ENCODE measurements around the gene MBD5.
A peak's percentile ranks its signal among the peaks of the same experiment; 100 is the strongest.

The MBD5 gene

DNA sequence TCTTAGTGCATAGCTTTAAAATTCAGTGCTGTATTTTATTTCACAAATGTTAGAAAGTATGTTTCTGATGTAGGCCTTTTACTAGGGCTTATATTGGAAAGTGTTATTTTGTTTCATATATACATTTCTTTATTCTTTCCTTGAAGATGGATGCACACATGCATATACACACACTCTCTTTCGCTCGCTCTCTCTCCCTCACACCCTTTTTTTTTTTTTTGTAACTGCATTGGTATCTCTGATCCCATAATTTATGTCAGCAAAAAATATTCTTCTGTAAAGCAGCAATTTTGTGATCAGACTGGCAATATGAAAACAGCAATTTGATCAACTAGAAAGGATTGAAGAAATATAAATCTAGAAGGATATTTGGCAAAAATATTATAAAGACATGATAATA lies 2.0 kb downstream of the MBD5 start:
- Histone ChIP-seq H3K79me2 (ENCODE audit: control insufficient read depth, insufficient read depth, low read length, poor library complexity) (peaks cover 8% of the 10 kb centered on the region), H2BK12ac (ENCODE audit: low read length) (no peak overlapping the region), H3K4me2 (ENCODE audit: low read length) (no peak overlapping the region), H3K27ac (ENCODE audit: low read depth, low read length) (no peak overlapping the region), H3K4me1 (ENCODE audit: control insufficient read depth in 1 of 2, insufficient read depth in 2 of 2, low read length in 2 of 2) (no peaks in the 10 kb centered on the region), H3K27me3 (ENCODE audit: insufficient read depth, low read length) (no peaks in the 10 kb centered on the region), H4K12ac (ENCODE audit: low read depth, low read length) (no peak overlapping the region), H4K91ac (ENCODE audit: low read depth, low read length) (no peak overlapping the region), H3K36me3 (ENCODE audit: control insufficient read depth in 1 of 2, insufficient read depth in 2 of 2, low read length in 2 of 2) (no peaks in the 10 kb centered on the region), H2BK5ac (ENCODE audit: low read depth, low read length, poor library complexity) (no peak overlapping the region), H4K8ac (ENCODE audit: low read depth, low read length) (no peak overlapping the region), H2BK120ac (ENCODE audit: insufficient read depth, low read length, poor library complexity) (no peak overlapping the region), H3K23ac (ENCODE audit: low read length) (no peak overlapping the region), H3K9ac (ENCODE audit: low read length) (no peak overlapping the region), H3K4me3 (ENCODE audit: low read depth, low read length) (no peak overlapping the region), H3K9me3 (ENCODE audit: insufficient read depth, low read depth, low read length) (no peaks in the 10 kb centered on the region), H3K18ac (ENCODE audit: low read length) (no peak overlapping the region), H3K79me1 (ENCODE audit: low read length) (peaks cover 8% of the 10 kb centered on the region), H3K14ac (ENCODE audit: low read length) (no peak overlapping the region), H2AK5ac (ENCODE audit: low read length) (no peak overlapping the region), H2AFZ (ENCODE audit: insufficient read depth, low read length, poor library complexity) (no peak overlapping the region), H3K4ac (ENCODE audit: low read depth, low read length) (no peak overlapping the region)
- DNase-seq: no peak
- WGBS (ENCODE audit: extremely low coverage, insufficient coverage, insufficient read length): no CpG with 5 or more reads among the region's 2 CpGs

DNA sequence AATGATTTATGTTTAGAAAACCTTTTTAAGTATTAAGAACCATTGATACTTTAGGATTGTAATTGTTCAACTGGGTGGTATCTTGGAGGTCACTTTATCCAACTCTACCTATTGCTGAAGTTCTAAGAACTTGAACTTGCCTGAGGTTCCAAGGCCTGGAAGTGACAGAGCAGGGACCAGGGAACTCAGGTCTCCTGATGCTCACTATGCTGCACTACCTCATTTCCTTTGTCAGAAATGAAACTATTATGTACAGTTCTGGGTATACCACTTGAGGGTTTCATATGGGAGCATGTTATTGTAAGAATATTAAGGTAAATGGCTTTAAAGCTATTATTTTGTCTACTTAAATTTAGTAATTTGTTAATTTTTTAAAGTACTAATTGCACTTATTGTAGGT lies 3.0 kb downstream of the MBD5 start:
- H3K23ac ChIP-seq (ENCODE audit: low read length): no peak overlapping the region
- H3K4me3 ChIP-seq (ENCODE audit: low read depth, low read length): no peak overlapping the region
- H4K8ac ChIP-seq (ENCODE audit: low read depth, low read length): no peak overlapping the region
- no peak overlapping the region for H4K12ac ChIP-seq (ENCODE audit: low read depth, low read length)
- H2BK12ac ChIP-seq (ENCODE audit: low read length): no peak overlapping the region
- no peaks in the 10 kb centered on the region for H3K9me3 ChIP-seq (ENCODE audit: insufficient read depth, low read depth, low read length)
- no peak overlapping the region for H2AK5ac ChIP-seq (ENCODE audit: low read length)
- no peak for DNase-seq
- H4K91ac ChIP-seq (ENCODE audit: low read depth, low read length): no peak overlapping the region
- H2BK120ac ChIP-seq (ENCODE audit: insufficient read depth, low read length, poor library complexity): no peak overlapping the region
- no peak overlapping the region for H3K18ac ChIP-seq (ENCODE audit: low read length)
- no peak overlapping the region for H3K27ac ChIP-seq (ENCODE audit: low read depth, low read length)
- peaks cover 8% of the 10 kb centered on the region for H3K79me1 ChIP-seq (ENCODE audit: low read length)
- peaks cover 8% of the 10 kb centered on the region for H3K79me2 ChIP-seq (ENCODE audit: control insufficient read depth, insufficient read depth, low read length, poor library complexity)
- no peak overlapping the region for H2BK5ac ChIP-seq (ENCODE audit: low read depth, low read length, poor library complexity)
- no peak overlapping the region for H3K9ac ChIP-seq (ENCODE audit: low read length)
- H3K36me3 ChIP-seq (ENCODE audit: control insufficient read depth in 1 of 2, insufficient read depth in 2 of 2, low read length in 2 of 2): no peaks in the 10 kb centered on the region
- no peaks in the 10 kb centered on the region for H3K4me1 ChIP-seq (ENCODE audit: control insufficient read depth in 1 of 2, insufficient read depth in 2 of 2, low read length in 2 of 2)
- no peak overlapping the region for H2AFZ ChIP-seq (ENCODE audit: insufficient read depth, low read length, poor library complexity)
- H3K27me3 ChIP-seq (ENCODE audit: insufficient read depth, low read length): no peaks in the 10 kb centered on the region
- no peak overlapping the region for H3K14ac ChIP-seq (ENCODE audit: low read length)
- no peak overlapping the region for H3K4me2 ChIP-seq (ENCODE audit: low read length)
- peak overlapping the region; percentile 73 for H3K4ac ChIP-seq (ENCODE audit: low read depth, low read length)

DNA sequence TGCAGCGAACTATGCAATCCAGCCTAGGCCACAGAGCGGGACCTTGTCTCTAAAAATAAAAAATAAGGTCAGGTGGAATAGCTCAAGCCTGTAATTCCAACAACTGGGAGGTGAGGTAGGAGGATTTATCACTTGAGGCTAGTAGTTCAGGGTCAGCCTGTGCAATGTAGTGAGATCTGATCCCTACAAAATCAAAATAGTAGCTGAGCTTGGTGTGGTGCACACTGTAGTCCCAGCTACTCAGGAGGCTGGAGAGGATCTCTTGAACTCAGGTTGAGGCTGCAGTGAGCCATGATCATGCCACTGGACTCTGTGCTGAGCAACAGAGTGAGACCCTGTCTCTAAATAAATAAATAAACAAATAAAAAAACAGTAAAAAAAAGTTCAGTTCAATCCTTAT lies 5.7 kb downstream of the MBD5 start:
- H3K14ac ChIP-seq (ENCODE audit: low read length): no peak overlapping the region
- DNase-seq: no peak
- H4K91ac ChIP-seq (ENCODE audit: low read depth, low read length): no peak overlapping the region
- H3K4me2 ChIP-seq (ENCODE audit: low read length): no peak overlapping the region
- no peaks in the 10 kb centered on the region for H3K79me2 ChIP-seq (ENCODE audit: control insufficient read depth, insufficient read depth, low read length, poor library complexity)
- H3K4me1 ChIP-seq (ENCODE audit: control insufficient read depth in 1 of 2, insufficient read depth in 2 of 2, low read length in 2 of 2): no peaks in the 10 kb centered on the region
- H3K9me3 ChIP-seq (ENCODE audit: insufficient read depth, low read depth, low read length): no peaks in the 10 kb centered on the region
- no peak overlapping the region for H3K18ac ChIP-seq (ENCODE audit: low read length)
- no peak overlapping the region for H2AK5ac ChIP-seq (ENCODE audit: low read length)
- H4K8ac ChIP-seq (ENCODE audit: low read depth, low read length): no peak overlapping the region
- H3K27ac ChIP-seq (ENCODE audit: low read depth, low read length): no peak overlapping the region
- H3K9ac ChIP-seq (ENCODE audit: low read length): no peak overlapping the region
- H3K23ac ChIP-seq (ENCODE audit: low read length): no peak overlapping the region
- no peaks in the 10 kb centered on the region for H3K79me1 ChIP-seq (ENCODE audit: low read length)
- no peak overlapping the region for H2AFZ ChIP-seq (ENCODE audit: insufficient read depth, low read length, poor library complexity)
- H3K4me3 ChIP-seq (ENCODE audit: low read depth, low read length): no peak overlapping the region
- WGBS (ENCODE audit: extremely low coverage, insufficient coverage, insufficient read length): no CpG with 5 or more reads among the region's 2 CpGs
- H3K36me3 ChIP-seq (ENCODE audit: control insufficient read depth in 1 of 2, insufficient read depth in 2 of 2, low read length in 2 of 2): no peaks in the 10 kb centered on the region
- H2BK120ac ChIP-seq (ENCODE audit: insufficient read depth, low read length, poor library complexity): no peak overlapping the region
- no peaks in the 10 kb centered on the region for H3K27me3 ChIP-seq (ENCODE audit: insufficient read depth, low read length)
- H3K4ac ChIP-seq (ENCODE audit: low read depth, low read length): no peak overlapping the region
- H2BK12ac ChIP-seq (ENCODE audit: low read length): no peak overlapping the region
- H4K12ac ChIP-seq (ENCODE audit: low read depth, low read length): no peak overlapping the region
- H2BK5ac ChIP-seq (ENCODE audit: low read depth, low read length, poor library complexity): no peak overlapping the region

DNA sequence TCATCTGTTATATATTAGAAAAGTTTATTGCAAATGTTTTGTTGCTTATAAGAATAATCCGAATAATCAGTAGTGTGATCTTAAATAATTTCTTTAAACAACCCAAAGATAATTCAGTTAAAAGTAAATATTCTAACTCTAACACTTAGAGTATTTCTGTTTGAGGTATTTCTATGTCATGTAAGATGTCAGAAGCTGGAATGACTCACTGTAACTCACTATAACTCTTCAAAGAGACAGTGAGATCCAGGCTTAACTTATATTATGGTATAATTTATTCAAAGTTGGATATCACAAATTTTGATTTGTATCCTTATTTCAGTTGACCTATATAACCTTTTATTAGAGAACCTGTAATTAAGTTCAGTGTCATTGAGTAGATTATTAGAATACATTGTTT lies 6.9 kb downstream of the MBD5 start:
- H2BK120ac ChIP-seq (ENCODE audit: insufficient read depth, low read length, poor library complexity): no peak overlapping the region
- no peak overlapping the region for H4K12ac ChIP-seq (ENCODE audit: low read depth, low read length)
- H3K27ac ChIP-seq (ENCODE audit: low read depth, low read length): no peak overlapping the region
- no peaks in the 10 kb centered on the region for H3K36me3 ChIP-seq (ENCODE audit: control insufficient read depth in 1 of 2, insufficient read depth in 2 of 2, low read length in 2 of 2)
- no peak overlapping the region for H3K18ac ChIP-seq (ENCODE audit: low read length)
- no peaks in the 10 kb centered on the region for H3K9me3 ChIP-seq (ENCODE audit: insufficient read depth, low read depth, low read length)
- H2BK5ac ChIP-seq (ENCODE audit: low read depth, low read length, poor library complexity): no peak overlapping the region
- no peak overlapping the region for H4K91ac ChIP-seq (ENCODE audit: low read depth, low read length)
- H3K79me1 ChIP-seq (ENCODE audit: low read length): no peaks in the 10 kb centered on the region
- H3K79me2 ChIP-seq (ENCODE audit: control insufficient read depth, insufficient read depth, low read length, poor library complexity): no peaks in the 10 kb centered on the region
- H3K4me1 ChIP-seq (ENCODE audit: control insufficient read depth in 1 of 2, insufficient read depth in 2 of 2, low read length in 2 of 2): no peaks in the 10 kb centered on the region
- H4K8ac ChIP-seq (ENCODE audit: low read depth, low read length): no peak overlapping the region
- H2BK12ac ChIP-seq (ENCODE audit: low read length): no peak overlapping the region
- no peak overlapping the region for H2AK5ac ChIP-seq (ENCODE audit: low read length)
- H2AFZ ChIP-seq (ENCODE audit: insufficient read depth, low read length, poor library complexity): no peak overlapping the region
- no peak overlapping the region for H3K9ac ChIP-seq (ENCODE audit: low read length)
- WGBS (ENCODE audit: extremely low coverage, insufficient coverage, insufficient read length): no CpG with 5 or more reads among the region's 1 CpG
- no peak for DNase-seq
- H3K27me3 ChIP-seq (ENCODE audit: insufficient read depth, low read length): no peaks in the 10 kb centered on the region
- H3K4me2 ChIP-seq (ENCODE audit: low read length): no peak overlapping the region
- no peak overlapping the region for H3K4ac ChIP-seq (ENCODE audit: low read depth, low read length)
- H3K14ac ChIP-seq (ENCODE audit: low read length): no peak overlapping the region
- H3K4me3 ChIP-seq (ENCODE audit: low read depth, low read length): no peak overlapping the region
- no peak overlapping the region for H3K23ac ChIP-seq (ENCODE audit: low read length)

DNA sequence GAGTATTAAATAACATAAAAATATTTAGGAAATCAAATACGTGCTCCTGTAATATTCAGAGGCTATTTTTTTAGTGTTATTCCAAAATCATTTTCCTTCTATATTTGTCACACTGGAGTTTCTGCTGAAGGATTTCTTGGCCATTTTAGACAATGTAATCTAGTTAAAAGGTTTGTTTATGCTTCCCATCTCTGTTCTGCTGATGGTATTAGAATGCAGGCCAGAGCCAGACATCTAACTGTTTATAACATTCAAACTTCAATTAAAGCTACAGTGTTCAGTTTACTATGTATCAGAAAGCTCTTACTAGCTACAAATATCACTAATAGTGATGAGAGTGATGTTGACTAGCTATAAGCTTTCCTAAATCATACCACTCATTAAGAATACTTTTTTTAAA lies 7.9 kb downstream of the MBD5 start:
- no peak overlapping the region for H3K14ac ChIP-seq (ENCODE audit: low read length)

More for the DNA sequence above, 7.9 kb downstream of the MBD5 start:
- Histone ChIP-seq H2AFZ (ENCODE audit: insufficient read depth, low read length, poor library complexity) (no peak overlapping the region), H2BK12ac (ENCODE audit: low read length) (no peak overlapping the region), H3K27me3 (ENCODE audit: insufficient read depth, low read length) (no peaks in the 10 kb centered on the region), H3K23ac (ENCODE audit: low read length) (no peak overlapping the region), H3K18ac (ENCODE audit: low read length) (no peak overlapping the region), H3K4ac (ENCODE audit: low read depth, low read length) (no peak overlapping the region), H3K79me2 (ENCODE audit: control insufficient read depth, insufficient read depth, low read length, poor library complexity) (no peaks in the 10 kb centered on the region), H3K4me3 (ENCODE audit: low read depth, low read length) (no peak overlapping the region), H3K9ac (ENCODE audit: low read length) (no peak overlapping the region), H4K12ac (ENCODE audit: low read depth, low read length) (no peak overlapping the region), H2AK5ac (ENCODE audit: low read length) (no peak overlapping the region), H2BK5ac (ENCODE audit: low read depth, low read length, poor library complexity) (no peak overlapping the region), H3K4me2 (ENCODE audit: low read length) (no peak overlapping the region), H3K4me1 (ENCODE audit: control insufficient read depth in 1 of 2, insufficient read depth in 2 of 2, low read length in 2 of 2) (no peaks in the 10 kb centered on the region), H3K27ac (ENCODE audit: low read depth, low read length) (no peak overlapping the region), H2BK120ac (ENCODE audit: insufficient read depth, low read length, poor library complexity) (no peak overlapping the region), H4K91ac (ENCODE audit: low read depth, low read length) (no peak overlapping the region), H3K79me1 (ENCODE audit: low read length) (no peaks in the 10 kb centered on the region), H4K8ac (ENCODE audit: low read depth, low read length) (no peak overlapping the region), H3K9me3 (ENCODE audit: insufficient read depth, low read depth, low read length) (no peaks in the 10 kb centered on the region), H3K36me3 (ENCODE audit: control insufficient read depth in 1 of 2, insufficient read depth in 2 of 2, low read length in 2 of 2) (no peaks in the 10 kb centered on the region)
- DNase-seq: no peak
- WGBS (ENCODE audit: extremely low coverage, insufficient coverage, insufficient read length): no CpG with 5 or more reads among the region's 1 CpG
